PC-9 (cell line): ENCODE measurements around the gene SLC47A1. TPM values are rescaled to one million over a fixed set of nuclear protein-coding genes. Genes with fewer than 3 reads are reported as not detected.

Experiments used
- BruUV-seq: library from RNA; stranded (reverse); fragments of 400-500 nt; replicated peaks from 2 replicates; lab custom pipeline; 2021; lab: Mats Ljungman, UMichigan
- CTCF ChIA-PET: fragments of 300-600 bp; sonication (Branson Sonifier 250); formaldehyde crosslinking; loops from one replicate; lab custom pipeline; 2022; ENCODE audit warnings: antibody characterized with exemption; lab: Charles Lee
- POLR2A ChIA-PET: fragments of 300-600 bp; sonication (Branson Sonifier 250); formaldehyde crosslinking; loops from one replicate; lab custom pipeline; 2022; ENCODE audit warnings: antibody characterized with exemption; ENCODE audit not compliant: unreplicated experiment; lab: Charles Lee
- DNase-seq, 2 experiments: peaks; one replicate each; pipeline versions ENCODE4 v3.0.0 to v3.0.0-alpha.2; 2015 to 2022; ENCODE audit warnings: mixed read lengths in 1 of 2
- H2AFZ ChIP-seq: fragments of 200-600 bp; sonication (generic); 2 replicates; pipeline ENCODE4 v1.8.1; 2017; ENCODE audit warnings: antibody characterized with exemption
- H3F3A ChIP-seq: fragments of 200-600 bp; sonication (generic); 2 replicates; pipeline ENCODE4 v1.8.1; 2017; ENCODE audit warnings: antibody characterized with exemption, mild to moderate bottlenecking, low read depth; ENCODE audit not compliant: insufficient read depth
- H3K27ac ChIP-seq: fragments of 200-600 bp; sonication (generic); 2 replicates; pipeline ENCODE4 v1.6.1; 2016; ENCODE audit warnings: mixed run types
- H3K27me3 ChIP-seq: fragments of 200-600 bp; sonication (generic); 2 replicates; pipeline ENCODE4 v1.6.1; 2016; ENCODE audit warnings: low read depth, mixed run types; ENCODE audit not compliant: insufficient read depth
- H3K36me3 ChIP-seq: fragments of 200-600 bp; sonication (generic); 2 replicates; pipeline ENCODE4 v1.6.1; 2016; ENCODE audit warnings: low read depth, mixed run types
- H3K4me1 ChIP-seq: fragments of 200-600 bp; sonication (generic); replicated peaks from 2 replicates; pipeline ENCODE4 v1.6.1; 2016; ENCODE audit warnings: mixed run types; ENCODE audit not compliant: insufficient read depth
- H3K4me2 ChIP-seq: fragments of 200-600 bp; sonication (generic); 2 replicates; pipeline ENCODE4 v1.6.1; 2017; ENCODE audit warnings: mixed run types
- H3K4me3 ChIP-seq: fragments of 200-600 bp; sonication (generic); 2 replicates; pipeline ENCODE4 v1.6.1; 2016; ENCODE audit warnings: mixed run types
- H3K79me2 ChIP-seq: fragments of 200-600 bp; sonication (generic); 2 replicates; pipeline ENCODE4 v1.6.1; 2017; ENCODE audit warnings: low read depth, mixed run types
- H3K9me2 ChIP-seq: fragments of 200-600 bp; sonication (generic); 2 replicates; pipeline ENCODE4 v1.8.1; 2017; ENCODE audit warnings: mild to moderate bottlenecking; ENCODE audit not compliant: insufficient read depth
- H3K9me3 ChIP-seq: fragments of 200-600 bp; sonication (generic); 2 replicates; pipeline ENCODE4 v1.8.1; 2016; ENCODE audit warnings: low read depth; ENCODE audit not compliant: insufficient read depth
- H4K20me1 ChIP-seq: fragments of 200-600 bp; sonication (generic); 2 replicates; pipeline ENCODE4 v1.8.1; 2017; ENCODE audit not compliant: insufficient read depth
- EZH2 ChIP-seq: fragments of 200-600 bp; sonication (generic); IDR thresholded peaks from 2 replicates; pipeline ENCODE4 v1.8.0; 2017; ENCODE audit warnings: antibody characterized with exemption, low read depth
- intact Hi-C: fragments of 100-400 bp; cut with micrococcal nuclease; formaldehyde crosslinking; loops from one replicate; pipeline ENCODE4 v1.10.0; 2022; ENCODE audit not compliant: unreplicated experiment
- total RNA-seq: library from RNA; stranded (reverse); gene quantifications from 2 replicates; pipeline ENCODE4 v1.2.3, GENCODE V29; 2021
- TF ChIP-seq, protein P1 (sequence below): fragments of 200-600 bp; sonication (generic); conservative IDR thresholded peaks from 2 replicates; pipeline ENCODE4 v1.6.1; 2017; ENCODE audit warnings: mixed run types, antibody characterized with exemption, mild to moderate bottlenecking, moderate library complexity

SLC47A1 gene
- total RNA-seq, 1 experiment from 2014 or later, result 1.3 TPM

- CTCF ChIA-PET, result interaction anchor here (0.5 kb wide), 1 partner anchor 15 kb away, joined by 5 read pairs; no protein-coding TSS in a partner anchor
- no peaks in the 10 kb centered on the region for H3K36me3 ChIP-seq
- no peaks in the 10 kb centered on the region for H4K20me1 ChIP-seq
- no peak for DNase-seq
- H2AFZ ChIP-seq, result no peak overlapping the region
- H3K4me1 ChIP-seq, result peaks cover 11% of the 10 kb centered on the region
- H3K9me2 ChIP-seq, result no peaks in the 10 kb centered on the region
- TF ChIP-seq, protein P1, sequence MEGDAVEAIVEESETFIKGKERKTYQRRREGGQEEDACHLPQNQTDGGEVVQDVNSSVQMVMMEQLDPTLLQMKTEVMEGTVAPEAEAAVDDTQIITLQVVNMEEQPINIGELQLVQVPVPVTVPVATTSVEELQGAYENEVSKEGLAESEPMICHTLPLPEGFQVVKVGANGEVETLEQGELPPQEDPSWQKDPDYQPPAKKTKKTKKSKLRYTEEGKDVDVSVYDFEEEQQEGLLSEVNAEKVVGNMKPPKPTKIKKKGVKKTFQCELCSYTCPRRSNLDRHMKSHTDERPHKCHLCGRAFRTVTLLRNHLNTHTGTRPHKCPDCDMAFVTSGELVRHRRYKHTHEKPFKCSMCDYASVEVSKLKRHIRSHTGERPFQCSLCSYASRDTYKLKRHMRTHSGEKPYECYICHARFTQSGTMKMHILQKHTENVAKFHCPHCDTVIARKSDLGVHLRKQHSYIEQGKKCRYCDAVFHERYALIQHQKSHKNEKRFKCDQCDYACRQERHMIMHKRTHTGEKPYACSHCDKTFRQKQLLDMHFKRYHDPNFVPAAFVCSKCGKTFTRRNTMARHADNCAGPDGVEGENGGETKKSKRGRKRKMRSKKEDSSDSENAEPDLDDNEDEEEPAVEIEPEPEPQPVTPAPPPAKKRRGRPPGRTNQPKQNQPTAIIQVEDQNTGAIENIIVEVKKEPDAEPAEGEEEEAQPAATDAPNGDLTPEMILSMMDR, result no peak
- no peak for TF ChIP-seq EZH2
- H3K27ac ChIP-seq, result no peak overlapping the region
- H3F3A ChIP-seq, result no peaks in the 10 kb centered on the region
- no peak overlapping the region for H3K4me2 ChIP-seq
- H3K9me3 ChIP-seq, result no peaks in the 10 kb centered on the region
- no peak overlapping the region for H3K4me3 ChIP-seq
- no TSS peak for BruUV-seq
- no peaks in the 10 kb centered on the region for H3K79me2 ChIP-seq
- intact Hi-C loops, result no loop called here
- H3K27me3 ChIP-seq, result no peaks in the 10 kb centered on the region
- POLR2A ChIA-PET, result interaction anchor here (0.6 kb wide), 1 partner anchor 87 kb away, joined by 6 read pairs; no protein-coding TSS in a partner anchor
Observed at GRCh38 chr17:19487024-19487600, 46.5 kb upstream of the SLC47A1 start.

DNA sequence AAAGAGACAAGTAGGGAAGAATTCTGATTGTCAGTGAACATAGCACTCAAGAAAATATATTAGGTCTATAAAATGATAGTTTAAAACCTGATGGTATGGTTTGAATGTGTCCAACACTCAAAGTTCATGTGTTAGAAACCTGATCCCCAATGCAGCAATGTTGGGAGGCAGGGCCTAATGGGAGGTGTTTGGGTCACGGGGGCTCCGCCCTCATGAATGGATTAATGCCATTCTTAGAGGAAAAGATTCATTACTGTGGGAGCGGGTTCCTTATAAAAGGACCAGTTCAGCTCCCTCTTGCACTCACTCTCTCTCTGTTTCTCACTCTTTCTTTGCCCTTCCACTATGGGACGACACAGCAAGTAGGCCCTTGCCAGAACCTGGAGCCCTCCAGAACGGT, 41.5 kb upstream of the SLC47A1 start:
- no peak overlapping the region for H3K4me2 ChIP-seq
- H3K4me1 ChIP-seq, result no peaks in the 10 kb centered on the region
- H3K9me2 ChIP-seq, result no peaks in the 10 kb centered on the region
- H4K20me1 ChIP-seq, result no peaks in the 10 kb centered on the region
- ChIA-PET POLR2A (interaction anchor here (0.5 to 0.7 kb wide), 3 partner anchors 12 to 115 kb away, joined by 5 to 11 read pairs (median 6); no protein-coding TSS in a partner anchor), CTCF (no interaction called here)
- no peak overlapping the region for H2AFZ ChIP-seq
- H3K9me3 ChIP-seq, result no peaks in the 10 kb centered on the region
- no peak overlapping the region for H3K4me3 ChIP-seq
- intact Hi-C loops, result no loop called here
- TF ChIP-seq, protein P1, result no peak
- TF ChIP-seq EZH2, result no peak
- no peaks in the 10 kb centered on the region for H3K36me3 ChIP-seq
- DNase-seq, result no peak
- H3K27me3 ChIP-seq, result no peaks in the 10 kb centered on the region
- no TSS peak for BruUV-seq
- no peaks in the 10 kb centered on the region for H3F3A ChIP-seq
- H3K79me2 ChIP-seq, result no peaks in the 10 kb centered on the region
- H3K27ac ChIP-seq, result no peak overlapping the region

DNA sequence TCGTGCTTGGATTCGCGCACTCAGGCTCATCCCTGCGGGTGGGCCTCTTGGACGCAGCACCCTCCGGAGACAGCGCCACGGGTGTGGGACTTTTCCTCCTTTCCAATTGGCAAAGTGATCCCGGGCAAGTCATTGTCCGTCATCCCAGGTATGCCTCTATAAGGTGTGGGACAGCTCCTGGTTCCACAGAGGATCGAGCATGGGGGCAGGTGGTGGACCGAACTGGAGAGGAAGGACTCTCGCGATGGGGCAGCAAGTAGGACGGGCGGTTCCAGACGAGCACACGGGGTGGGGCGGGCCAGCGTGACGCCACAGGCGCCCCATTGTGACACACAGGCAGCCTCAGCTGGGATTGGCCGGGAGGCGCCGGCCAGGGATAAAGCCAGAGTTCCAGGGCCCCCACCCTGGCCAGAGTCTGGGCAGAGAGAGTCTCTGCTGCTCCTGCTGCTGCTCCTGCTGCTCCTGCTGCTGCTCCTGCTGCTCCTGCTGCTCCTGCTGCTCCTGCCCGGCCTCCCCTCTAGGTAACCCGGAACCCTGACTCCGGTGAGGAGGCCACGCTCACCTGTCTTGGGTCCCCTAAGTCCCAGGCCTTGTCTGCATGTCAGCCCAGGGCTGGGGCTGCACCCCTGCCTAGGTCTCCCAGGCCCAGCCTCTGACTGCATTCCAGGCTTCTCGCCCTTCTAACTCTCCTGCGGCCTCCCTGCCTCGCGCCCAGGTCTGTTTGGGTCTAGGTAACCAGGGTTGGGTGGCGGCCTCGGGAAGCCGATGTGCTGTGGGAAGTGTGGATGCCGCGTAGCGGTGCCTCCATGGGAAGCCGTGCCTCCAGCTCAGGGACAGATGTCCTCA, 38.5 kb upstream of the SLC47A1 start:
- Histone ChIP-seq H3K36me3 (no peaks in the 10 kb centered on the region), H3K4me1 (no peaks in the 10 kb centered on the region), H3K9me3 (no peaks in the 10 kb centered on the region), H3K27me3 (no peaks in the 10 kb centered on the region), H3K79me2 (no peaks in the 10 kb centered on the region), H3K4me3 (no peak overlapping the region), H4K20me1 (no peaks in the 10 kb centered on the region), H3K9me2 (no peaks in the 10 kb centered on the region), H3F3A (no peaks in the 10 kb centered on the region), H3K27ac (no peak overlapping the region), H3K4me2 (no peak overlapping the region), H2AFZ (no peak overlapping the region)
- TF ChIP-seq, protein P1, result no peak
- TF ChIP-seq EZH2, result no peak
- DNase-seq, result no peak
- POLR2A ChIA-PET, result no interaction called here
- intact Hi-C loops, result no loop called here
- CTCF ChIA-PET, result no interaction called here
- BruUV-seq, result no TSS peak
